Loucy (cell line): ENCODE data around the gene MEIS1.

Experiments
- H2AFZ ChIP-seq: fragments of 200-600 bp; sonication (generic); 2 replicates; pipeline ENCODE4 v1.6.0; 2016; ENCODE audit warnings: antibody characterized with exemption, mild to moderate bottlenecking, low read length, moderate library complexity
- H3F3A ChIP-seq: fragments of 200-600 bp; 2 replicates; pipeline ENCODE4 v1.6.0; 2016; ENCODE audit warnings: antibody characterized with exemption, low read depth, mild to moderate bottlenecking
- H3K27me3 ChIP-seq: fragments of 200-600 bp; sonication (generic); 2 replicates; pipeline ENCODE4 v1.6.1; 2014; ENCODE audit warnings: low read length, mild to moderate bottlenecking; ENCODE audit not compliant: insufficient read depth, poor library complexity, severe bottlenecking
- H3K36me3 ChIP-seq: fragments of 200-600 bp; sonication (generic); 2 replicates; pipeline ENCODE4 v1.6.1; 2016; ENCODE audit warnings: low read length; ENCODE audit not compliant: insufficient read depth
- H3K4me1 ChIP-seq: fragments of 200-600 bp; sonication (generic); 2 replicates; pipeline ENCODE4 v1.5.1; 2014; ENCODE audit warnings: low read length, mild to moderate bottlenecking; ENCODE audit not compliant: insufficient read depth, poor library complexity, severe bottlenecking
- H3K4me2 ChIP-seq: fragments of 200-600 bp; sonication (generic); 2 replicates; pipeline ENCODE4 v1.6.0; 2014; ENCODE audit warnings: antibody characterized with exemption, low read length, low read depth, mild to moderate bottlenecking; ENCODE audit not compliant: poor library complexity, severe bottlenecking
- H3K4me3 ChIP-seq: fragments of 200-600 bp; sonication (generic); 2 replicates; pipeline ENCODE4 v1.5.1; 2014; ENCODE audit warnings: low read length, mild to moderate bottlenecking, mixed read lengths; ENCODE audit not compliant: poor library complexity, severe bottlenecking
- H3K79me2 ChIP-seq: fragments of 200-600 bp; sonication (generic); 2 replicates; pipeline ENCODE4 v1.6.1; 2014; ENCODE audit warnings: low read length; ENCODE audit not compliant: insufficient read depth
- H3K9ac ChIP-seq: fragments of 200-600 bp; sonication (generic); 2 replicates; pipeline ENCODE4 v1.6.0; 2014; ENCODE audit warnings: mild to moderate bottlenecking, low read depth, low read length, moderate library complexity; ENCODE audit not compliant: poor library complexity, severe bottlenecking
- H3K9me2 ChIP-seq: fragments of 200-600 bp; sonication (generic); replicated peaks from 2 replicates; pipeline ENCODE4 v1.6.1; 2016; ENCODE audit warnings: low read depth, low read length, mixed read lengths
- H3K9me3 ChIP-seq: fragments of 200-600 bp; sonication (generic); 2 replicates; pipeline ENCODE4 v1.6.1; 2014; ENCODE audit warnings: mild to moderate bottlenecking, antibody characterized with exemption, low read length, low read depth; ENCODE audit not compliant: insufficient read depth
- H4K20me1 ChIP-seq: fragments of 200-600 bp; sonication (generic); 2 replicates; pipeline ENCODE4 v1.6.0; 2014; ENCODE audit warnings: antibody characterized with exemption, low read length, mild to moderate bottlenecking; ENCODE audit not compliant: insufficient read depth, poor library complexity, severe bottlenecking
- EZH2phosphoT487 ChIP-seq: fragments of 200-600 bp; IDR thresholded peaks from 2 replicates; pipeline ENCODE4 v1.6.1; 2018; ENCODE audit warnings: antibody characterized with exemption, mild to moderate bottlenecking, moderate library complexity, borderline replicate concordance
- TF ChIP-seq, protein P1 (sequence below): fragments of 200-600 bp; sonication (generic); conservative IDR thresholded peaks from 2 replicates; pipeline ENCODE4 v1.5.1; 2014; ENCODE audit warnings: mild to moderate bottlenecking, antibody characterized with exemption, low read length

Gene MEIS1

DNA sequence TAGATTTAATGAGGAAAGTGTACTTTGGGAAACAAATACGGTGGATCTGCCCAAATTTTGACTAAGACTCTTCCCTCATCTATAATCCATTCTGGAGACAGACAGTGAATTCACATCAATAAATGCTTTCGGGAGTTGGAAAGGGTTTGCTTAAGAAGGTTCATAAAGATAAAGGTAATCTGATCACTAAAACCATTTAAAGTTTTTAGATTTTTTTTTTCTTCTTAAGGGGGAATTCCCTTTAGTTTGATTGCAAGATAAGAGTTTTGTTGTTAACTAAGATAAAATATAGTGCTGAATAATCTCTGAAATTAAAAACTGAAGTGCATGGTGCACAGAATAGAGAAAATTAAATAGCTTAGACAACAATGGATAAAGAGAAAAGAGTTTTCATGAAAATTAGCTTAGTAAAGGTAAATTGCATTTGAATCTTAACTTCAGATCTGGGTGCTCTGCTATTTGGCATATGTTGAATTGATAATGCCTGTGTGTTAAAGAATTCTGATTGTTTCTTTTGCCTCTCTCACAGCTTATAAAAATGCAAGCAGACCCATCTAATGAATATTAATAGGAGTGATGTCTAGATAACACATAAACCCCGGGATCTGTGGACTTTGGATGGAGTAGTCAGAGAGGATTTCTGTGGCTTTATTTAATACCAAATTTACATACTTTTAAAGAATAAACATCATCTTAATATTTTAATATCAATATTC lies 100.8 kb downstream of the MEIS1 start:
- H3K4me2 ChIP-seq: no peak overlapping the region
- no peak overlapping the region for H3K4me3 ChIP-seq
- H3K9me2 ChIP-seq: no peaks in the 10 kb centered on the region
- H3K36me3 ChIP-seq: no peaks in the 10 kb centered on the region
- no peak overlapping the region for H3K9ac ChIP-seq
- H4K20me1 ChIP-seq: no peaks in the 10 kb centered on the region
- H3K27me3 ChIP-seq: no peaks in the 10 kb centered on the region
- H3K4me1 ChIP-seq: no peaks in the 10 kb centered on the region
- no peaks in the 10 kb centered on the region for H3K79me2 ChIP-seq
- no peak overlapping the region for H2AFZ ChIP-seq
- H3F3A ChIP-seq: no peaks in the 10 kb centered on the region
- H3K9me3 ChIP-seq: no peaks in the 10 kb centered on the region
- no peak for TF ChIP-seq EZH2phosphoT487
- TF ChIP-seq, protein P1, sequence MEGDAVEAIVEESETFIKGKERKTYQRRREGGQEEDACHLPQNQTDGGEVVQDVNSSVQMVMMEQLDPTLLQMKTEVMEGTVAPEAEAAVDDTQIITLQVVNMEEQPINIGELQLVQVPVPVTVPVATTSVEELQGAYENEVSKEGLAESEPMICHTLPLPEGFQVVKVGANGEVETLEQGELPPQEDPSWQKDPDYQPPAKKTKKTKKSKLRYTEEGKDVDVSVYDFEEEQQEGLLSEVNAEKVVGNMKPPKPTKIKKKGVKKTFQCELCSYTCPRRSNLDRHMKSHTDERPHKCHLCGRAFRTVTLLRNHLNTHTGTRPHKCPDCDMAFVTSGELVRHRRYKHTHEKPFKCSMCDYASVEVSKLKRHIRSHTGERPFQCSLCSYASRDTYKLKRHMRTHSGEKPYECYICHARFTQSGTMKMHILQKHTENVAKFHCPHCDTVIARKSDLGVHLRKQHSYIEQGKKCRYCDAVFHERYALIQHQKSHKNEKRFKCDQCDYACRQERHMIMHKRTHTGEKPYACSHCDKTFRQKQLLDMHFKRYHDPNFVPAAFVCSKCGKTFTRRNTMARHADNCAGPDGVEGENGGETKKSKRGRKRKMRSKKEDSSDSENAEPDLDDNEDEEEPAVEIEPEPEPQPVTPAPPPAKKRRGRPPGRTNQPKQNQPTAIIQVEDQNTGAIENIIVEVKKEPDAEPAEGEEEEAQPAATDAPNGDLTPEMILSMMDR: no peak

DNA sequence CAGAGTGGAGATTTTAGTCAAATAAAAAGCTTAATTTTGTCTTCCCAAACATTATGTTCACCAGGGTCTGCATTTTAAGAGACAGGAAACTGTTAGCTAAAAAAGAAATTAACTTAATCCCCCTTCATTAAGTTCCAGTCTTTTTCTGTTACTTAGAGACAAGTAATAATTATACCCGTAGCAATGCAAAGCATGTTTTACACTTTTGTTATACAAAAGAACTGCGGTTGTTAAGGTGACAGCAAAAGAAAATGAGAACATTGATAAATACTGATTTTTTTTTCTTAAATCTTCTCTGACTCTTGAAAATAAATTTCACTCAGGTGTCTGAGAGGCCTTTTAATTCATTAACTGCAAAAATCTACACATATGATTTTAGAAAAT lies 101.4 kb downstream of the MEIS1 start:
- no peak overlapping the region for H3K9ac ChIP-seq
- H3F3A ChIP-seq: no peaks in the 10 kb centered on the region
- no peaks in the 10 kb centered on the region for H3K36me3 ChIP-seq
- H2AFZ ChIP-seq: no peak overlapping the region
- TF ChIP-seq, protein P1: no peak
- no peak for TF ChIP-seq EZH2phosphoT487
- H3K4me3 ChIP-seq: no peak overlapping the region
- no peaks in the 10 kb centered on the region for H3K9me3 ChIP-seq
- no peaks in the 10 kb centered on the region for H3K4me1 ChIP-seq
- no peaks in the 10 kb centered on the region for H4K20me1 ChIP-seq
- no peaks in the 10 kb centered on the region for H3K79me2 ChIP-seq
- H3K4me2 ChIP-seq: no peak overlapping the region
- H3K9me2 ChIP-seq: no peaks in the 10 kb centered on the region
- no peaks in the 10 kb centered on the region for H3K27me3 ChIP-seq

DNA sequence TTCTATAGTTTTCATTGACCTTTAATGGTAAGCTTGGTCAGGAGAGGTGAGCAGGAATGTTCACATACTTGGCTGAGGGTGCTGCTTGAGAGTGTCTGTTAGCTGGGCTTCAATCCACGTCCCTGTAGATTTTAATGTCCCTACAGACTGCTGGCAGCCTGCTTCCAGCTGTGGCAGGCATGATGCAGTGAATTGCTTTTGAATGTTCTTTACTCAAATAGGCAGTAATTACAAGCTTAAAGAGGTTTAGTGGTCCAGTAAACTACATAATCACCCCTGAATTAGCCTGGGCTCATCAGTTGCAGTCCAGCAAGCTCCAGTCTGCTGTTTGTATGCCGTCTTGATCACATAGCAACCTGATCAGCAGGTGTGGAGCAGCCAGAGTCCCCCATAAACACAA lies 102.1 kb downstream of the MEIS1 start:
- Histone ChIP-seq H3K9me2 (no peaks in the 10 kb centered on the region), H3K4me2 (no peak overlapping the region)

More for the DNA sequence above, 102.1 kb downstream of the MEIS1 start:
- Histone ChIP-seq H3K36me3 (no peaks in the 10 kb centered on the region), H3K4me1 (no peaks in the 10 kb centered on the region), H3K79me2 (no peaks in the 10 kb centered on the region), H3K27me3 (no peaks in the 10 kb centered on the region), H3K4me3 (no peak overlapping the region), H2AFZ (no peak overlapping the region), H3F3A (no peaks in the 10 kb centered on the region), H3K9me3 (no peaks in the 10 kb centered on the region), H4K20me1 (no peaks in the 10 kb centered on the region), H3K9ac (no peak overlapping the region)
- no peak for TF ChIP-seq EZH2phosphoT487
- TF ChIP-seq, protein P1: no peak
